Natural killer cell (primary cell): Measurements from ENCODE around the gene KRTAP22-1. TPM values are rescaled to one million over a fixed set of nuclear protein-coding genes. Genes with fewer than 3 reads are reported as not detected.

Experiments used
- ATAC-seq, 3 donors: fragments of 150-1000 bp in 2 of 3; fragments of 200-7000 bp in 1 of 3; cut with Tn5 transposase; 1 replicate in 1 of 3; 2 replicates in 2 of 3; pipeline ENCODE4 v1.10.0; 2021; ENCODE audit warnings: mild to moderate bottlenecking in 2 of 3, moderate library complexity in 2 of 3
- DNase-seq, 2 donors: peaks; one replicate each; pipeline versions ENCODE4 v3.0.0 to v3.0.0-alpha.2; 2013 to 2021; ENCODE audit warnings: mixed read lengths in 1 of 2
- H3K27ac ChIP-seq: one replicate; pipeline ENCODE4 v1.5.1; 2013; ENCODE audit warnings: mild to moderate bottlenecking, low read length
- H3K27me3 ChIP-seq: one replicate; pipeline ENCODE4 v1.6.1; 2013; ENCODE audit warnings: low read length; ENCODE audit not compliant: control insufficient read depth, insufficient read depth
- H3K36me3 ChIP-seq: one replicate; pipeline ENCODE4 v1.6.1; 2013; ENCODE audit warnings: low read length; ENCODE audit not compliant: control insufficient read depth, insufficient read depth
- H3K4me1 ChIP-seq: one replicate; pipeline ENCODE4 v1.6.1; 2013; ENCODE audit warnings: low read length; ENCODE audit not compliant: control insufficient read depth, insufficient read depth
- H3K4me3 ChIP-seq: one replicate; pipeline ENCODE4 v1.5.1; 2013; ENCODE audit warnings: low read length
- H3K9me3 ChIP-seq: one replicate; pipeline ENCODE4 v1.6.1; 2013; ENCODE audit warnings: low read length; ENCODE audit not compliant: control insufficient read depth, insufficient read depth
- H3K27ac Mint-ChIP-seq, 2 donors: one replicate each; pipeline ENCODE4 v1.8.0; 2022; ENCODE audit warnings: mild to moderate bottlenecking in 2 of 2, mixed read lengths in 2 of 2, moderate library complexity in 1 of 2
- H3K27me3 Mint-ChIP-seq, 2 donors: one replicate each; pipeline ENCODE4 v1.8.0; 2022; ENCODE audit warnings: low read depth in 2 of 2, mixed read lengths in 2 of 2
- H3K36me3 Mint-ChIP-seq: one replicate; pipeline ENCODE4 v1.8.0; 2022; ENCODE audit warnings: mixed read lengths
- H3K4me1 Mint-ChIP-seq, 2 donors: one replicate each; pipeline ENCODE4 v1.8.0; 2022; ENCODE audit warnings: mixed read lengths in 2 of 2
- H3K4me3 Mint-ChIP-seq: one replicate; pipeline ENCODE4 v1.8.0; 2022; ENCODE audit warnings: mild to moderate bottlenecking, moderate library complexity, mixed read lengths
- H3K9me3 Mint-ChIP-seq, 2 donors: one replicate each; pipeline ENCODE4 v1.8.0; 2022; ENCODE audit warnings: mixed read lengths in 2 of 2
- CTCF ChIP-seq: fragments of 200-600 bp; IDR thresholded peaks from one replicate; pipeline ENCODE4 v1.8.0; 2022; ENCODE audit warnings: antibody characterized with exemption
- WGBS: methylation state at CpG from one replicate; pipeline ENCODE4 v1.1.7; 2013; ENCODE audit warnings: missing lambda C conversion rate; ENCODE audit not compliant: insufficient coverage; 5-methylcytosine and 5-hydroxymethylcytosine counted together
- intact Hi-C: fragments of 100-400 bp; cut with micrococcal nuclease; formaldehyde crosslinking; loops from one replicate; pipeline ENCODE4 v1.14.2; 2022
- total RNA-seq, 4 donors: library from RNA; stranded (reverse); fragments of 120-200 nt in 1 of 4; gene quantifications; one replicate each; pipeline versions ENCODE4 v1.2.3 to v1.2.4, GENCODE V29; 2013 to 2022

KRTAP22-1 gene
- total RNA-seq: not detected
- total RNA-seq (2013): not detected

- Histone ChIP-seq H3K4me1 (no peaks in the 10 kb centered on the region), H3K4me3 (no peak within 1 kb of the TSS), H3K9me3 (no peaks in the 10 kb centered on the region), H3K27ac (no peak within 1 kb of the TSS), H3K27me3 (no peaks in the 10 kb centered on the region), H3K36me3 (no peaks in the 10 kb centered on the region)
- no peaks in the 10 kb centered on the region for H3K4me1 Mint-ChIP-seq
- ATAC-seq (no peak), DNase-seq (no peak)
- H3K4me3 Mint-ChIP-seq: no peak within 1 kb of the TSS
- intact Hi-C loops: no loop called here
- no peak for TF ChIP-seq CTCF
- no CpG with 5 or more reads among the region's 1 CpG for WGBS
- H3K27ac Mint-ChIP-seq: no peak within 1 kb of the TSS
- peaks cover 11 to 14% of the 10 kb centered on the region in 2 donors for H3K9me3 Mint-ChIP-seq
- no peaks in the 10 kb centered on the region for H3K27me3 Mint-ChIP-seq
- peaks cover 13% of the 10 kb centered on the region for H3K36me3 Mint-ChIP-seq
Observed at GRCh38 chr21:30600787-30601186, at the start of gene KRTAP22-1. KRTAP22-1 (plus strand) TSS chr21:30601087.

DNA sequence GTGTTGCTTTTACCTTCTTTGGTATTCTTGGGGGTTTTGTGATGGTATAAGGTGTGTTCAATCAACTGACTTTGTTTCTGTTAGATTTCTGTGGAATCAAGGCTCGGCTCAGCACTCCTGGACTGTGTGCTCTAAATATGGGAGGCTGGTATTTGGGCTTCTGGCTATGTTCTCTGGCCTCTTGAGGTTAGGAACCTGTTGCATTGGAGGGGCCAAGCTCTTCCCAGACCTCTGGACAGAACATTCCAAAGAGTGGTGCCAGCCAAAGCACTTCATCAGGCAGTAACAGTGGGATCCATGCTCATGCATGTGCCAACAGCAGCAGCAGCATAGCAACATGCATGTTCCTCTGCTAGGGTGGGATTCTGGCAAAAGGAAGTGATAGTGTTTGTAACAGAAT lies 48.1 kb upstream of the KRTAP22-1 start:
- TF ChIP-seq CTCF: no peak
- H3K4me3 ChIP-seq: no peak overlapping the region
- H3K27me3 Mint-ChIP-seq: no peaks in the 10 kb centered on the region
- H3K4me1 ChIP-seq: no peaks in the 10 kb centered on the region
- no peak for ATAC-seq
- no peaks in the 10 kb centered on the region for H3K36me3 ChIP-seq
- WGBS: 62% methylated on average over 1 of the region's 1 CpG
- peaks cover 20 to 27% of the 10 kb centered on the region in 2 donors for H3K9me3 Mint-ChIP-seq
- H3K27me3 ChIP-seq: no peaks in the 10 kb centered on the region
- H3K9me3 ChIP-seq: peaks cover 3% of the 10 kb centered on the region
- H3K36me3 Mint-ChIP-seq: peaks cover 7% of the 10 kb centered on the region
- H3K27ac Mint-ChIP-seq: no peak overlapping the region
- no peak for DNase-seq
- H3K27ac ChIP-seq: no peak overlapping the region
- no peaks in the 10 kb centered on the region for H3K4me1 Mint-ChIP-seq
- H3K4me3 Mint-ChIP-seq: no peak overlapping the region
- intact Hi-C loops: no loop called here

DNA sequence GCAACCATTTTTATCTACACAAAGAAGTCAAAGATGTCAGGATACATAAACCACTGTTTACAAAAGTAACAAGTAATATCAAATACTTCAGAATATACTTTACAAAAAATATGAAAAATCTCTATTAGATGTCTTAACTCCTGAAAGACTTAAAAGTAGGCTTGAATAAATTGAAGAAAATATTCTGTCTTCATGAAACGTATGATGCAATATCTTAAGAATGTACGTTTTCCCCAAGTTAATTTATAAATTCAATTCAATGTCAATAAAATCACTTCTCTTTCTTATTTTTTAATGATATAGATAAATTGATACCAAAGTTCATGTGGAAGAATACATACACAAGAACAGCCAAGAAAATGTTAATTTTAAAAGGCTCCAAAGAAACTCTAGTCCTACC lies 45.8 kb upstream of the KRTAP22-1 start:
- H3K36me3 ChIP-seq: no peaks in the 10 kb centered on the region
- intact Hi-C loops: no loop called here
- ATAC-seq: no peak
- no peaks in the 10 kb centered on the region for H3K4me1 ChIP-seq
- no peak for DNase-seq
- WGBS: no CpG with 5 or more reads among the region's 2 CpGs
- no peak overlapping the region for H3K27ac ChIP-seq
- H3K9me3 ChIP-seq: peaks cover 3% of the 10 kb centered on the region
- peaks cover 13 to 25% of the 10 kb centered on the region in 2 donors for H3K9me3 Mint-ChIP-seq
- H3K4me3 ChIP-seq: no peak overlapping the region
- no peaks in the 10 kb centered on the region for H3K27me3 Mint-ChIP-seq
- no peaks in the 10 kb centered on the region for H3K27me3 ChIP-seq
- no peaks in the 10 kb centered on the region for H3K4me1 Mint-ChIP-seq
- H3K27ac Mint-ChIP-seq: no peak overlapping the region
- TF ChIP-seq CTCF: no peak
- H3K4me3 Mint-ChIP-seq: no peak overlapping the region
- no peaks in the 10 kb centered on the region for H3K36me3 Mint-ChIP-seq

GRCh38 chr21:30561264-30561895 lies 39.5 kb upstream of the KRTAP22-1 start, which contains the start of gene KRTAP19-7:
KRTAP19-7 (minus strand) TSS chr21:30561314; CDS start chr21:30561289, 25 bp downstream.
- no peak within 1 kb of the TSS for H3K27ac ChIP-seq

More at GRCh38 chr21:30561264-30561895, 39.5 kb upstream of the KRTAP22-1 start, which contains the start of gene KRTAP19-7:
- Histone ChIP-seq H3K4me1 (no peaks in the 10 kb centered on the region), H3K27me3 (no peaks in the 10 kb centered on the region), H3K36me3 (no peaks in the 10 kb centered on the region), H3K4me3 (no peak within 1 kb of the TSS), H3K9me3 (no peaks in the 10 kb centered on the region)
- Mint-ChIP-seq H3K4me1 (no peaks in the 10 kb centered on the region), H3K27ac (no peak within 1 kb of the TSS), H3K36me3 (no peaks in the 10 kb centered on the region), H3K4me3 (no peak within 1 kb of the TSS), H3K9me3 (peaks cover 8 to 11% of the 10 kb centered on the region in 2 donors), H3K27me3 (no peaks in the 10 kb centered on the region)
- no peak for TF ChIP-seq CTCF
- 77% methylated on average over 1 of the region's 2 CpGs for WGBS
- ATAC-seq (no peak), DNase-seq (no peak)
- intact Hi-C loops: no loop called here
